HG03565 (cell line): ENCODE data around the gene CABLES1.
"Not testable (repeated sequence)": the region's sequence is repeated elsewhere in the genome, so short reads cannot be mapped to it uniquely, and the experiment has no call there.

Source experiments
- ATAC-seq: cut with Tn5 transposase; IDR thresholded peaks from one replicate; pipeline ENCODE4 v1.9.1; 2021; ENCODE audit warnings: mild to moderate bottlenecking, moderate library complexity; ENCODE audit not compliant: unreplicated experiment

CABLES1 gene

GRCh38 chr18:23141104-23141999, 6.1 kb downstream of the CABLES1 start:
- ATAC-seq = no peak

- no peak for ATAC-seq
Observed at GRCh38 chr18:23142251-23142929, 7.1 kb downstream of the CABLES1 start.

DNA sequence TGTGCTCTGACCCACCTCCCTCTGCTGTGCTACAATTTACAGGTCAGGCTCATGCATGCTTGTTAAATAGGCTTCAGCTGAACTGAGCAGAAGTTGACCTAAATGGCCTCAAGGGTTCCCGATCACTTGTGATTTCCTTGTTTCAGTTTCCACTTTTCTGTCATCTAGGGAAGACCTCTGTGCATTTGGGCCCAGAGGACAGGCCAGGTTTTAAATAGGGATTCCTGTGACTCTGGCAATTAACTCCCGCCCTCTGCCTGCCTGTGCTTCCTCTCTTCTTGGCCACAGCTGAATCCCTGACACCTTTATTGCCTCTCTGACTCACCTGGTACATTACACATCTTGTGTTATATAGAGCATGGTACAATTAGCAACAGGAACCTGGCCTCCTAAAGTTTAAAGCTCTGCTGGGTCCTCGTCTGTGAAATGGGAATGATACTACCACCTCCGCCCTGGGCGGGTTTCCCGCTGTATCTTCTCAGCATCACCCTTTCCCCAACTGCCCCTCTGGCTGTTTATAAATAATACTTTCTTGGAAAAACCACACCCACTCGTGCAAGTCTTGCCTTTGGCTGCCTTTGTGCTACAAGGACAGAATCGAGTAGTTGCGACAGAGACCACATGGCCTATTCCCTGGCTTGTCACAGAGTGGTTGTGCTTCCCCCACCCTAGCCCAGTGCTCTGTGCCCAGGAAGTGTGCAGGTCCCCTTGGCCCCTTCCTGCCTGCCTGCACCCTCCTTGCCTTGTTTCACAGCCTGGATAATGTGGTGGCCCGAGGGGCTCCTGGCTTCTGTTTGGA, 7.9 kb downstream of the CABLES1 start:
- ATAC-seq = no peak

GRCh38 chr18:23143815-23144261, 8.6 kb downstream of the CABLES1 start:
- no peak for ATAC-seq

GRCh38 chr18:23144640-23145039, 9.4 kb downstream of the CABLES1 start:
- no peak for ATAC-seq

DNA sequence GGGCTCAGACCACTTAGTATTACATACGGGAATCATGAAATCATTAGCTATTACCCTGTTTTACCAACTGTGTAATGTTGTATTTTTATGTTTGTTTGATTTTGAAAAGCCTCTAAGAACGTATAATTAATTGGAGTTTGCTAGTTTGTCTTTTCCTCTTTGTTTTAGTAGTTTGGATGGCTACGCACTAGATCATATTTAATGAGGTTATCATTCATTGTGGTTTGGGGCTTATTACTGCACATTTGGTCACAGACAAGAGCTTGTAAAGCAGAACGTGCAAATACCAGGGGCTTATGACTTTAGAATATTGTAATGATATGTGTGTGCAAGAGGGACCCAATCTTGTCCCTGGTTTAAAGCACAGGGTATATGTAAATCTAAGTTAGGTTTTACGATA, 10.3 kb downstream of the CABLES1 start:
- ATAC-seq = no peak

GRCh38 chr18:23146861-23147469, 11.7 kb downstream of the CABLES1 start:
- no peak for ATAC-seq

GRCh38 chr18:23148382-23148781, 13.1 kb downstream of the CABLES1 start:
- no peak for ATAC-seq

GRCh38 chr18:23149570-23149969, 14.3 kb downstream of the CABLES1 start:
- no peak for ATAC-seq

GRCh38 chr18:23151414-23152099, 16.3 kb downstream of the CABLES1 start:
- ATAC-seq = no peak

DNA sequence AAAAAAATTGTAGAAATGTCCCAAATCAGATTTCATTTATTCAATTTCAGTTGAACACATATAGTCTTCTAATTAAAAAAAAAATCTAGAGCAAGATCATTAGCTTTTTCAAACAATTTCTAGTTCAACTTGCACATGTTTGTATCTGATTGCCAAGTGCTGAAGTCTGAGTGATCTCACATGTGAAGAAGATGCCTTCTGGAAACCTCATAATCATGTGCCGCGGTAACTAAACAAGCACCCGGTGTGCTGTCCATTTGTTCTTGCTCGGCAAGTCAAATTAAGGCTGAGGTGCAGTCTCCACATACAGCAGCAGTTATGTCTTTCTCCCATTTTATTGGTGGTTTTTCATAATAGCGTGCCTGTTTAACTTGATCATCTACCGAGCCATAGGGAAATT, 18.7 kb downstream of the CABLES1 start:
- no peak for ATAC-seq

GRCh38 chr18:23154823-23155500, 19.7 kb downstream of the CABLES1 start:
- ATAC-seq = no peak

GRCh38 chr18:23155537-23155936, 20.3 kb downstream of the CABLES1 start:
- no peak for ATAC-seq

- ATAC-seq = no peak
Observed at GRCh38 chr18:23156134-23156533, 20.8 kb downstream of the CABLES1 start.

GRCh38 chr18:23158058-23158457, 22.8 kb downstream of the CABLES1 start:
- no peak for ATAC-seq

DNA sequence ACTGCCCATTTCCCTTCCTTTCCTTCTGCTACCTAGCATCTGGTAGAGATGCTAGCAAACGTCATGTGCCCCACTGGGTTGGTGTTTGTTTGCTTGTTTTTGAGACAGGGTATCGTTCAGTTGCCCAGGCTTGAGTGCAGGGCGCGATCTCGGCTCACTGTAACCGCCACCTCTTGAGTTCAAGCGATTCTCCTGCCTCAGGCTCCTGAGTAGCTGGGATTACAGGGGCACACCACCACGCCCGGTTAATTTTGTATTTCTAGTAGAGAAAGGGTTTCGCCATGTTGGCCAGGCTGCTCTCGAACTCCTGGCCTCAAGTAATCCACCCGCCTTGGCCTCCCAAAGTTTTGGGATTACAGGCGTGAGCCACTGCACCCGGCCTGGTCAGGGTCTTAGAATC, 23.6 kb downstream of the CABLES1 start:
- ATAC-seq = not testable (repeated sequence)

- no peak for ATAC-seq
Observed at GRCh38 chr18:23159344-23159743, 24.1 kb downstream of the CABLES1 start.

GRCh38 chr18:23162473-23162872, 27.2 kb downstream of the CABLES1 start:
- no peak for ATAC-seq

DNA sequence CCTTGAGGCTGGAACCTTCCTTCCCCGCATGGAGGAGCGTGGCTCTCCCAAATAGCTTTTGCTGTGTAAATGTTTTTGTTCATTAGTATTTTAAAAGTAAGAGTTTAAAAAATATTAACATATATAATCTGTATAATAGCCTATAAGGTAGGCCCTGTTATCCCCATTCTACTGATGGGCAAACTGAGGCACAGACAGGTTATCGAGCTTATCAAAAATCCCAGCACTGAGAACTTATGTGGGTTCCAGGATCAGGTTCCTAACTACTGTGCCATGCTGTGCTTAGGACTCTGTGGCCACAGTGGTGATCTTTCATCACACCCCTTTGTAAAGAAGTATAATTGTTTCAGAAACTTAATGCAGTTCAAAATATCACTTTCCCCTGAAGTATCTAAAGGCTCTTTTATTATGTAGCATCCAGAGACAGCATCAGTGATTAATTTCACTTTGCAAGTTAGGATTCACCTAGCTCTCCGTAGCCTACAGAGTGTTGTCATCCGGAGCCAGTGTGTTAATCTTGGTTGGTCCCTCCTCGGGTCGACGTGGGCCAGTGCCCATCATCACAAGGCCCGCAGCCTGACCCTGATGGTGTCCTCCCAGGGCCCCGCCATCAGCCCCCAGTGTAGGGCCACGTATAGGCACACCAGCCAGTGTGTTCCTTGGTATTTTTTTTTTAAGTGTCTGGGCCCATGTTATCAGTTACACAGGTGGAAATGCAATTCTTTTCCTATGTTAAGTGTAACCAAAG, 28.7 kb downstream of the CABLES1 start:
- ATAC-seq = no peak
